GM18520 (cell line): ENCODE data around the gene TNNI3K.

Experiments used
- ATAC-seq: cut with Tn5 transposase; IDR thresholded peaks from one replicate; pipeline ENCODE4 v1.9.1; 2021; ENCODE audit not compliant: unreplicated experiment

Gene TNNI3K

DNA sequence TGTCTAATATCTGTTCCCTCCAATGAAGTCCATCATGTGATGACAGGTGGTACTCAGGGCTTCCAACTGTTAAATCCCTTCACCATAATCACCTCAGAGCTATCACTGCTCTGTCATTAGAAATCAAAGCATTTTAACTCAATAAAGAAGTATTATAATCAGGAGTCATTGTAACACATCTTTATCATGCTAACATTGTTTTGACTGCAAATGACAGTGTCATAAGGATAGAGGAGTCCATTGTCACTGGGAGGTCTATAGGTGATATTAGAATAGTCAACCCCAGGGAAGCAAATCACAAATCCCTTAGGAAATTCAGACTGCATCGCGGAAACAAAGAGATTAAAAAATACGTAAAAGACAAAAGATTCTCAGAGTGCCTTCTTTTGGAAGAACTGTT lies 246.4 kb downstream of the TNNI3K start:
- no peak for ATAC-seq

DNA sequence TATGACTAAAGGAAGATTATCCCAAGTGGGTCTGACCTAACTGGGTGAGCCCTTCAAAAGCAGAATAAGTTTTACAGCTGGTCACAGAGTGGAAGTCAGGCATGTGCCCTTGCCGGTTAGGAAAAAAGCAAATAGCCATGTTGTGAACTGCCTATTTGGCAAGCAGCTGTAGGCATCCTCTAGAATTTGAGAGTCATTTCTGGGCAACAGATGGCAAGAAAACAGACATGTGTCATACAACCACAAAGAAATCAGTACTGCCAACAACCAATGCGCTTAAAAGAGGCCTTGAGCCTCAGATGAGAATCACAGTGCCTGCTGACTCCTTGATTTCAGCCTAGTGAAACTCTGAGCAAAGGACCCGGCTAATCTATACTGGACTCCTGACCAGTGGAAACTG lies 250.4 kb downstream of the TNNI3K start:
- ATAC-seq = no peak

DNA sequence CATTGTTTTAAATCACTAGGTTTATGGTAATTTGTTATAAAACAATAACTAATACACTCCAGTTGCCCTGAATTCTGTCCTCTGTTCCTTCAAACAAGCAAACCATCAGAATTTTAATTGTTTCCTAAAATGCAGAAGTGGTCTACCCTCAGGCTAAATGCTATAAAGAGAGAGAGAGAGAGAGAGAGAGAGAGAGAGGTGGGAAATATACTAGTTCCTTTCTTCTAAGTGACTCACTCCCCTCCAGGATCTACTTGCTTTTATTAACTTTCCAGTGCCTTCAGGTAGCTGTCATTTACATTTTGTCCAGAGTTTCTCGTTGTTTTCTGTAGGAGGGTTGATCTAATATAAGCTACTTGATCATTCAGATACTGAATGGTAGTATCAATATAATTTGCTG lies 250.8 kb downstream of the TNNI3K start:
- ATAC-seq = no peak

DNA sequence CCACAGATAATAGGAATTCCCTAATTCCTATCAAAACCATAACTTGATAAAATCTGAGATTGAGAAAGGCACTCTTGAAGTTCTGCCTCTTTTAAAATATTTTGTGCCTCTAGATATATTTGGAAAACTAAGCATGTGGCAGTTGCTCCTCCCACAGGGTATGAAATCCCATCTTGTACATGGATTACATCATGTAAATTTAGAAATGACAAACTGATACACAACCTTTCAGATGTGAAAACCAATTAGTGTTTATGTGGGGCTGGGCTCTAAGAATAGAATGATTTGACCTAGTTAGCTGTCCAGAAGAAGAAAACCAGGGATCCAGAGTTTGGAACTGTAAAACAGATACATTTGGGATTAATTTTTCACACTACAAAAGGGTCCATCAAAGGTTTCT lies 261.5 kb downstream of the TNNI3K start:
- ATAC-seq = no peak

DNA sequence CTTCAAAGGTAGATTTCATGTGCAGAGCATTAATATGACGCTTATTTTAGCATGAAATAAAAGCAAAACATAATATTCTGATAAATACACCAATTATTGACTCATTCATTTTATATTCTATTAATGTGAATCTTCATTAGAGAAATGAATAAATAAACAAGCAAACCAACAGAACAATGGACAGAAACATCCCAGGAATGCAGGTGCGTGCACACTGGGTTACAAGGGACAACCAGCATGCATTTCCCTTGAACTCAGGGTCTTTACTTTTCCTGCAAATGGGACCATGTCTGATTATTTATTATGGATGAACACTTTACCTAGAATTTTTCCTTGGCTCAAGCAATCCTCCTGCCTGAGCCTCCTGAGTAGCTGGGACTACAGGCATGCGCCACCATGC lies 263.7 kb downstream of the TNNI3K start:
- no peak for ATAC-seq

DNA sequence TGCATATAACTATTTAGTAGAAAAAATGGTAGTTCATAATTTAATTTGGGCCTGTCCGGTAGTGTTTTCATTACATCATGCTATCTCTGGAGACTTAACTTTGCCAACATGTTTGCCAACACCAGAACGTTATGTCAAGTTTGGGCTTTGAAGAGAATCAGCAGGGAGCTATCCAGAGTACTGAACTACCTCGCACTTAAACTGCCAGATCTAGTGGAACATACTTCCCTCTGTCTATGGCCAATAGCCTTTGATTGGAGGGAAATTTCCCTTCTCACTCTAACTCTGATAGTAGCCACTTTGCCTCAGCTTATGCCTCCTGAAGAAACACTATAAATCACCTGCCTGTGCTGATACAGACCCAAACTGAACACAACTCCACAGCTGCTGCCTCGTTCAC lies 267.2 kb downstream of the TNNI3K start:
- ATAC-seq = no peak

DNA sequence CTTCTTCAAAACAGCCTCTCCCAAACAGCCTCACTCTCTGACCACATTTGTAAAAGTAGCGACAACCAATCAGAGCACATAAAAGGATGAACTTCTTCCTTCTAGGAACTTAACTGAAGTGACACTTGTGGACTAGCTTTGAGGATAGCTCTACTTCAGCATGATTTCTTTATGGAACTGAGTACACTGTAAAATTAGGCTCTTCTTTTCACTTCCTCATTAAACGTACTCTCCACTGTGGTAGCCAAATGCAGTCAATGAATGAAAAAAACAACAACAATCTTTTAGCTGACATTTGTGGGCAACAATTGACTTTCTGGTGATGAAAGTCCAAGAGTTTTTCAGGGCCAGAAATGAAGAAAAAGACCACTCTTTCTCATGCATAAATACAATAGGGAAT lies 267.7 kb downstream of the TNNI3K start:
- no peak for ATAC-seq

GRCh38 chr1:74504125-74504932 lies 269.1 kb downstream of the TNNI3K start:
- peak; percentile 87 for ATAC-seq

DNA sequence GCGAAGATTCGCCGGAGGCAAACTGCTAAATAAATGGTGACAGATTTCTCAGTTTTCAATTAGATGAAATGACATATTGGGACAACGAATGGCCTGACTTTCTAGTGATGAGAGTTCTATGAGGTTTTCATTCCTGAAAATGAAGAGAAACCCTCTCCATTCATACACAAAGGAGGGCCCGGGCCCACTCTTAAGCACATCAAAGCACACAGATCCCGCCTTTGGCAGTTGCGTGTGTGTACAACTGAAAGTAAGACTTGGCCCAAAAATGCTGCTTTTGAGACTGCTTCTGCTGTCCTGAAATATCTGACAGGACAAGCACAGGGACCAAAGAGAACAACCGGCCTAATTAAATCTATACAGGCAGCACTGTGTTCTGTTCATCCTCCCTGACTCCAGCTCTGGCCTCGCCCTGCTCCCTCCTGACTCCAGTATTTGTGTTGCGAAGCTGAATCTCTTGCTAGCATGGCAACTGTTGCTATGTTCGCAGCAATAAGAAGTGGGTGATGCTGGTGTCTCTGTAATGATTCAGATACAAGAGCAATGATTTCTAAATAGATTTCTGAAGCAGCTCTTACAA lies 269.8 kb downstream of the TNNI3K start:
- ATAC-seq = no peak

- ATAC-seq = no peak
Observed at GRCh38 chr1:74505928-74506710, 270.9 kb downstream of the TNNI3K start.

DNA sequence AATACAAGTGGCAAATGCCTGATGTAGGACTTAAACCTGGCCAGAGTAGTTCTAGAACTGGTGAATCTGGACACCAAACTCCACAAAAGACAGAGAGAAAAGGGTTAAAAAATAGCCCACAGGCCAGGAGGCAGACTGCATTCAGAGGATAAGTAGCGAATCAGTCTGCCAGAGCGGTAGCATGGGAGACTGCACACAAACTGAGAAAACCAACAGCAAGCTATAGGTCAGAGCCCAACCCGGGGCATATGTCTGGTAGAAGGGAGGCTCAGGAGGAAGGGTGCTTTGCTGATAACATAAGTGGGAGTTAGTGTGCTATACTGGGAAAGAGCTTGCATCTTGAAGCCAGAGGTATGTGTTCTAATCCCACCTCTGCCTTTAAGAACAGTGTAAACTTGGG lies 273.3 kb downstream of the TNNI3K start:
- ATAC-seq = no peak

GRCh38 chr1:74512170-74512915 lies 277.2 kb downstream of the TNNI3K start, which contains the start of gene LRRC53:
TSS of gene LRRC53 (minus strand) at chr1:74512611. CDS start at chr1:74483349, 29,262 bp downstream.
- no peak for ATAC-seq

- no peak for ATAC-seq
Observed at GRCh38 chr1:74513411-74514300, 278.5 kb downstream of the TNNI3K start.

DNA sequence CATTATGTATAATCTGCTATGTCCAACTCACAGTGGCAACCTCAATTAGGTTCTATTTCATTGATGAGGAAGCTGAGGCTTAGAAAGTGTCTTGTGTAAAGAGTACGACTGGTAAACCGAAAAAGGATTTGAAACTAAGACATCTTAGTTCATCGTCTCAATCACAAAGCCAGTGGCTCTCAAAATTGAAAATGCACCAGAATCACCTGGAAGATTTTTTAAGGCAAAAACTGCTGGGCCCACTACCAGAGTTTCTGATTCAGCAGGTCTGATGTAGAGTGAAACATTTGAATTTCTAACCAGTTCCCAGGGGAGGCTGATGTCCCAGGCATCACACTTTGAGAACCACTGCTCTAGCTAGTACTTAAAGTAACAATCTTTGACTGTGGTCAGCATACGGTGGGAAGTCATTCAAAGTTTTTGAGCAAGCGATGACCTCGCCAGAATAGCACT lies 282.4 kb downstream of the TNNI3K start:
- peak; percentile 90 for ATAC-seq

- ATAC-seq = no peak
Observed at GRCh38 chr1:74522148-74522547, 287.0 kb downstream of the TNNI3K start.

DNA sequence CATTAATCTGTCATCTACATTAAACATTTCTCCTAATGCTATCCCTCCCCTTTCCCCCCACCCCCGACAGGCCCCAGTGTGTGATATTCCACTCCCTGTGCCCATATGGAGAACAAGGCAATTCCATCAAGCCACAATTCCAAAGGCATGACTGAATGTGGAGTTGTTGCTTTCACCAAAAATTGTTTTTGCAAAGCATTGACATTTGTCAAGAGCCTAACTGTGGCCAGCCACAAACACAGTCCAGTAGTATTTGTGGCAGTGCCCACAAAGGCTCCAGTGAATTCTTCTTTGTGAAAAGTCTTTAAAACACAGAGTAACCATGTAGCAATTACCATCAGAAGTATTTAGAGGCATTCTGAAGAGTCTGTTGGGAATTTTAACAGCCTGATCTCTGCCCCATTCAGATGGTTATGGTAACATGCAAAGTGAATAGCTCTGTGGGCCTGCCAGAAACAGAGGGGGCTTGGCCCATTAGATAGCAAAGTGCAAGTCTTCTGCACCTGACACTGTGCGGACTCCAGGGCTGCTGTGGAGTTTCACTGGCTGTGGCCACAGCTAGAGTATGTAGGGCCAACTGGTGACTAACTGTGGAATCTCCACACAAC lies 288.8 kb downstream of the TNNI3K start:
- no peak for ATAC-seq

DNA sequence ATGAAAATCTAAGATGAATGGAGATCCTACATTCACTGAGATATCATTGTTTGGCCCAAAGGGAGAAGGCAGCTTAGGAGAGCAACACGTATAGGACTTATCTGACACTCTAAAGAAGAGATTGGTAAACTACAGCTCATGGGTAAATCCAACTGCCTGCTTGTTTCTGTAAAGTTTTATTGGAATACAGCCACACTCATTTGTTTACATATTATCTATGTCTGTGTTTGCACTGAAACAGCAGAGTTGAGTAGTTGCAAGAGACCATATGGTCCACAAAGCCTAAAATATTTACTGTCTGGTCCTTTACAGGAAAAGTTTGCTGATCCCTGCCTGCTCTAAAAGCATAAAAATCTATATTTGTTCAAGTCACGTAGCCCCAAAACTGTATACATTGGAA lies 291.5 kb downstream of the TNNI3K start:
- no peak for ATAC-seq

DNA sequence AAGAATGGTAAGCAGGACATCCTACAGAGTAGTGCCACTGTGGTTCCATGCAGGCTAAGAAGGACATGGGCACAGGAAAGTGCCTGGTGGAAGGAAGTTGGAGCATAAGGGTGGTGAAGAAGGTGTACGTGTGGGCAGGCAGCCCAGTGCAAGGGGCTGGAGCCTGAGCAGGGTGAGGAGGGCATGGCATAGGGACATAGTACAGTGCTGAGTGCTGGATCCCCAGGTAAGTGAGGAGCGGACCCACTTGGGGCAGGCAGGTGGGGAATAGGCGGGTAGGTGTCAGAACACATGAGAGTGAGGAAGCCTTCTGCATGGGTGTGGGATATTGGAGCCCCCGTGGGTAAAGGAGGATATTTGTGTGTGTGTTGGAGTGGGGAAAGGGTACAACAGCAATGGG lies 292.9 kb downstream of the TNNI3K start:
- no peak for ATAC-seq

- ATAC-seq = no peak
Observed at GRCh38 chr1:74530892-74531291, 295.7 kb downstream of the TNNI3K start.

DNA sequence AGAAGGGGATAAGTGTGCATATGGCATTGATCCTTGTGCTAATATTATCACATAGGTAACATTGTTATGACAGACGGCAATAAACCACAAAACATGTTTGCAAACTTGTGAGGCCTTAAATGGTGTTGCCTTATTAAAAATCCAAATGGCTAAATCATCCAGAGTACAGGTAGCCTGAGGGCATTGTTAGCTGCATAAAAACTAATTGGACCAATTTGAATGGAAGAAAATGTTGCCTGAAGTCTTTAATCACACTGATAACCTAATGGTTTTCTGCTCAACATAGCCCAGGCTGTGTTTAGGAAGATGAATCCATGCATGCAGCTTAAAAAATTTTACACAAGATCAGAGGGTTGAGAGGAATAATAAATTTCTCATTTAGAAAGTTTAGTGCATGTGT lies 296.6 kb downstream of the TNNI3K start:
- ATAC-seq = no peak
